Body of pancreas (tissue), 4 donors: ENCODE results near the gene IQCF6.

Source experiments
- POLR2A ChIP-seq, 3 donors: fragments of 450-650 bp; IDR thresholded peaks; one replicate each; pipeline ENCODE4 v1.6.1; 2016; ENCODE audit warnings: antibody characterized with exemption in 3 of 3, mild to moderate bottlenecking in 2 of 3
- TF ChIP-seq, protein P1 (sequence below), 7 experiments: fragments of 450-650 bp in 4 of 7; fragments of 200-600 bp in 3 of 7; sonication (generic) in 3 of 7; IDR thresholded peaks; one replicate each; pipeline ENCODE4 v1.5.1; 2016 to 2019; ENCODE audit warnings: antibody characterized with exemption in 7 of 7

DNA sequence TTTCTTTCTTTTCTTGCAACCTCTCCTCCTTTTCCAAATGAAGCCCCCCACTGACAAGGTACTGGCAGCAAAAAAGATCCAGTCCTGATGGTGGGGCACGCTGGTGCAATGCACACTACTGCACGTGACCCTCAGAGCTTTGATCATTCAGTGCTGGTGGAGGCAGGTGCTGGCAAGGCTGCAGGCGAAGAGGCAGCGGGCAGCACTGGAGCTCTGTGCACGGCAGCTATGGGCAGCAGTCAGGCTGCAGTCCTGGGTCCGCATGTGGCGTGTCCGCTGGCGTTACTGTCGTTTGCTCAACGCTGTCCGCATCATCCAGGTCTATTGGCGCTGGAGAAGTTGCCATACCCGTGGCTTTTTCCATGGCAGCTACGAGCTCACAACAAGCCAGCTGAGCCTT is 40.1 kb upstream of the IQCF6 start:
- TF ChIP-seq, protein P1, sequence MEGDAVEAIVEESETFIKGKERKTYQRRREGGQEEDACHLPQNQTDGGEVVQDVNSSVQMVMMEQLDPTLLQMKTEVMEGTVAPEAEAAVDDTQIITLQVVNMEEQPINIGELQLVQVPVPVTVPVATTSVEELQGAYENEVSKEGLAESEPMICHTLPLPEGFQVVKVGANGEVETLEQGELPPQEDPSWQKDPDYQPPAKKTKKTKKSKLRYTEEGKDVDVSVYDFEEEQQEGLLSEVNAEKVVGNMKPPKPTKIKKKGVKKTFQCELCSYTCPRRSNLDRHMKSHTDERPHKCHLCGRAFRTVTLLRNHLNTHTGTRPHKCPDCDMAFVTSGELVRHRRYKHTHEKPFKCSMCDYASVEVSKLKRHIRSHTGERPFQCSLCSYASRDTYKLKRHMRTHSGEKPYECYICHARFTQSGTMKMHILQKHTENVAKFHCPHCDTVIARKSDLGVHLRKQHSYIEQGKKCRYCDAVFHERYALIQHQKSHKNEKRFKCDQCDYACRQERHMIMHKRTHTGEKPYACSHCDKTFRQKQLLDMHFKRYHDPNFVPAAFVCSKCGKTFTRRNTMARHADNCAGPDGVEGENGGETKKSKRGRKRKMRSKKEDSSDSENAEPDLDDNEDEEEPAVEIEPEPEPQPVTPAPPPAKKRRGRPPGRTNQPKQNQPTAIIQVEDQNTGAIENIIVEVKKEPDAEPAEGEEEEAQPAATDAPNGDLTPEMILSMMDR (IDR thresholded peaks at IDR 0.05) = no peak
- no peak for TF ChIP-seq POLR2A (IDR thresholded peaks at IDR 0.05)
